GM11168 (cell line): ENCODE measurements around the gene ALG2.

Experiments
- in situ Hi-C: fragments of 300-500 bp; cut with MboI; formaldehyde crosslinking; loops from one replicate; pipeline ENCODE4 v1.12.0; 2022; ENCODE audit warnings: low sequenced_read_pairs; ENCODE audit not compliant: unreplicated experiment

Gene ALG2

DNA sequence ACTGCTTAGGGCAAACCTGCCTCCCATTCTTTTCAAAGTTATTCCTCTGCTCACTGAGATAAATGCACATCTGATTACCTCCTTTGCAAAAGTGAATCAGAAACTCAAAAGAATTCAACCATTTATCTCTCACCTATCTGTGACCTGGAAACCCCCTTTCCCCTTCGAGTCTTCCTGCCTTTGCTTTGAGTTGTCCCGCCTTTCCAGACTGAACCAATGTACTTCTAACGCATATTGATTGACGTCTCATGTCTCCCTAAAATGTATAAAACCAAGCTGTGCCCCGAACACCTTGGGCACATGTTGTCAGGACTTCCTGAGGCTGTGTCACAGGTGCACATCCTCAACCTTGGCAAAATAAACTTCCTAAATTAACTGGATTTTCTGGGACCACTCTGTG, 25.3 kb downstream of the ALG2 start:
- in situ Hi-C loops = loop anchor here (25.0 kb wide), 1 partner anchor 816 kb away; no protein-coding TSS in a partner anchor

DNA sequence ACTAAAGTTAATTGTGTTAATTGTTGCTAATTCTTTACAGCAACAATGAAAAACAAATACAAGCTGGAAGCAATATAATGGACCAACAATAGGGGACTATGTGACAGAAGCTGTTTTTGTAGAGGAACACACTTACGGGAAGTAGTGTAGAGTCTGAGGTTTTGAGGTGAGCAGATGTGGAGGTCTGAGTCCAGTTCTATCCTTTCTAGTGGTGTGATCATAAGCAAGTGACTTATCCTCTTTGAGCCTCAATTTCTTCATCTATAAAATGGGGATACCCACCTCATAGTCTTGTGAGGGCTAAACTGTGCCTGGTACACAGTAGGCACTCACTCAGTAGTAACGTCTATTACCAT, 28.3 kb downstream of the ALG2 start:
- in situ Hi-C loops = loop anchor here (25.0 kb wide), 1 partner anchor 819 kb away; no protein-coding TSS in a partner anchor

DNA sequence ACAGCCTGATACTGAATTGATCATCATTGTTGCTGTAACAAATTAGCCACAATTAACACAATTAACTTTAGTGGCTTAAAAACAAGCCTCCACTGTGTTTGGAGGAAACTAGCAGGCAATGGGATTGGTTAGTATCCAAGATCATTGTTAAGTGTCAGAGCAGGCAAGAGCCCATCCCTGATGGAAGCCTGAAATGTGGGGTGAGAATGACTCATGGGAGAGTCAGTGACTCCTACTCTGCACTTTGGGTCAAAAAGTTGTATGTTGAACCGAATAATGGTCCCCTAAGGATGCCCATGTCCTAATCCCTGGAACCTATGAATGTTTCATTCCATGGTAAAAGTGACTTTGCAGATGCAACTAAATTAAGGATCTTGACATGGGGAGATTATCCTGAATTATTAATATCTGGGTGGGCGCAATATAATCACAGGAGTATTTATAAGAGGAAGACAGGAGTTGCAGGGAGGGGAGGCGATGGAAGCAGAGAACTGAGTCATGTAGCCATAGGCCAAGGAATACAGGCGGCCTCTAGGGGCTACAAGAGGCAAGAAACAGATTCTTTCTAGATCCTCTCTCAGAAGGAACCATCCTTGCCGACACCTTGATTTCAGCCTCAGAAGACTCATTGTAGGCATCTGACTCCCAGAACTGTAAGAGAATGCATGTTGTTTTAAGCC, 28.8 kb downstream of the ALG2 start:
- in situ Hi-C loops = loop anchor here (25.0 kb wide), 1 partner anchor 819 kb away; no protein-coding TSS in a partner anchor

DNA sequence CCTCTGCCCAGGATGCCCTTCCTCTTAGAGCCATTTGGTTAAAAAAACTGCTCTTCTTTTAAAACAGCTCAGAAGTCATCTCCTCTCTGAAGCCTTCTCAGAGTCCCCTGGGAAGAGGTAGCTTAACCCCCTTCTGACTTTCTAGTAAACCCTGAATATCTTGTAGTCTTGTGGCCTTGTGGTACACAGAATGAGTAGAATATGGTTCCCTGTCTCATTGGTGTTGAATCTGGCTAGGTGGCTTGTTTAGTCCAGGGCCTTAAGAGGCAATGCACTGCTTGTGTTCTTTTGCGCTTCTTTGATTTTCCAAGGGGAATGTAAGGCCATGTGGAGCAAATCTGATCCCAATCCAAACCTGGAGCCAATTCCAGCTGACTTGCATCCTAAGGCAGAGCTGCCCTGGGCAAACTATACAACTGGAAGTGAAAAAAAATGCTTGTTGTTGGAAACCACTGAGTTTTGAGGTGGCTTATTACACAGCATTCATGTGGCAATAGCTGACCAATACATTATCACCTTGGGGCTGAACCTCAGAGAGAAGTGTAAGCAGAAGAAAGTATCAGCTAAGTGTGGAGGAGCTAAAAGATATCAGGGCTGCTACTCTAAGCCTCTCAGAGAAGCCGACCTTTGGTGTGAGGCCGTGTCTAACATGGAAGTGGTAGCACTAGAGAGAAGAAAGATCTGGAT, 31.0 kb downstream of the ALG2 start:
- in situ Hi-C loops = loop anchor here (25.0 kb wide), 1 partner anchor 822 kb away; no protein-coding TSS in a partner anchor

DNA sequence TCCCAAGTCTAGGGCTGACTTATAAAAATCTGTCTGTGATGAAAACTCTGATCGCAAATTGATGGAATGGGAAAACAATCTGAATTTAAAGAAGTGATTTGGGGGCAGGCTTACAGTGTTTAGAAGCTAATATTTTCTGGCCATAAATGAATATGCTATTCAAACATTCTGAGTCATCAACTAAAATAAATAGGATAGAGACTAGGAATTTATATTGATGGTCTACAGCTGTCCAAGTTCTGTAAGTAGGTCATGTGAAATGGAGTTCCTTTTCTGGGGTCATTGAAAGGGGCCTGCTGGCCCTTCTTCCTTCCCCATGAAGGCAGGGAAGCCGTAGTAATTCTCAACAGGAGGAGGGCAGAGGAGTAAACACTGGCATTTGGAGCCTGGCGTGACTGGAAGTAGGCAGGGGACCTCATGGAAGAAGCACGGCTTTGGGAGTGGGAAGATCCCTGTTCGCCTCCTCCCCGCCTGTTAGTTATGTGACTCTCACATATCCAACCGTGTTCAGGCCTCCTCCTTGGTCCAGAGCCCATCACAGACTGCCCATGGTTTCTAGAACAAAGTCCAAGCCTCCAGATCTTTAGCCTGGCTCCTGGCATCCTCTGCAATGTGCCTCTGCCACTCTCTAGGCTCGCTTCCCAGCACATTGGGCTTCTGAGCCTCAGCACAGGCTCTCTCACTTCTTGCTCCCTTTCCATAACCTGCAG, 31.7 kb downstream of the ALG2 start:
- in situ Hi-C loops = loop anchor here (10.0 to 25.0 kb wide), 2 partner anchors 615 to 822 kb away; no protein-coding TSS in a partner anchor

DNA sequence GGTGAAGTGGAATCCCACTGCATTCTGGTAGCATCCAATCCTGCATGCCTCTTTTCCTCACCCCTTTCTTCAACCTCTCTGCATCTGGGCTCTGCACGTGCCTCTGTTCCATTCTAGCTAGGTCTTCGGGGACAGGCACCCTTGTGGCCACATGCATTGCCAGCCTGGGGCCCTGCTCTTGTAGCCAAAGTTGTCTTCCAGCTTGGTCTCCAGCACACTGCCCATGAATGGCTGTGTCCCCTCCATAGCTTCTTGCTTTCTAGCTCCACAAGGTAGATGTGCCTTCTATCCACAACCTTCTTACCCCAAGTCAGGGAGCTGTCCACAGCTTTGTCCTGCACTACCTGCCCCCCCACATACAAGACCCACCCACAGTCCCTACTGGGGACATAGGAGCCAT, 32.6 kb downstream of the ALG2 start:
- in situ Hi-C loops = loop anchor here (10.0 to 25.0 kb wide), 2 partner anchors 616 to 823 kb away; no protein-coding TSS in a partner anchor

DNA sequence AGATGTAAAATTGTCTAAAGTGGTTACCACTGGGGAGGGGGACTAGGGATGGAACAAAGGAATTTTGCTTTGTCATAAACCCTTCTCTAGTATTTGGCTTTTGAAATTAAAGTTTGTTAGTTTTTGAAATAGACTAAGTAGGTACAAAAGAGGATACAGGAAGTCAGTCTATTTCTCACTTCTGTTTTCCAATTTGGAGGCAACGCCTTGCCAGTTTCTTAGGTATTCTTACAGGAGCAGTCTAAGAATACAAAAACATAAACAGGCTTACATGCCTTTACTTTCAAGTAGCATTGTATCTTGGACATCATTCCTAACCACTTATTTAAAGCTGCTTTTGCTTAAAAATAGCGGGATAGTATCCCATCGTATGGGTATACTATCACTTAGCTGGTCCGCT, 34.4 kb downstream of the ALG2 start:
- in situ Hi-C loops = loop anchor here (10.0 to 25.0 kb wide), 2 partner anchors 617 to 825 kb away; no protein-coding TSS in a partner anchor

DNA sequence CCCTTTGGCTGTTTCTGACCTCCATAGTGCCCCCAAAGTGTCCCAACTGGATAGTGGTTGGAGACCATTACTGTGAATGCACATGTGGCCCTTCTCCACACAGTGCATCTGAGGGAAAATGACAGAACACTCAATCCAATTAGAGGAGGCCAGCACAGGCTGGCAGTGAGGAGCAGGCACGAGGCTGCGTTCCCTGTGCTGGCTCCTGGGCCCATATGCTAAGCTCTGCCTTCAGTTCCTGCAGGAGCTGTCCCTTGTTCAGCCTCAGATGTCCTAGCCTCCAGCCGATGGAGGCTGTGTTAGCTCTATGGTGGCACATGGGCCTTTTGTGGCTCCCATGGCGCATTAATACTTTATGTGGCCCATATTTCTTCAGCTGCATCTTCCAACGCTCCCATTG, 35.8 kb downstream of the ALG2 start:
- in situ Hi-C loops = loop anchor here (10.0 to 25.0 kb wide), 2 partner anchors 619 to 826 kb away; no protein-coding TSS in a partner anchor

DNA sequence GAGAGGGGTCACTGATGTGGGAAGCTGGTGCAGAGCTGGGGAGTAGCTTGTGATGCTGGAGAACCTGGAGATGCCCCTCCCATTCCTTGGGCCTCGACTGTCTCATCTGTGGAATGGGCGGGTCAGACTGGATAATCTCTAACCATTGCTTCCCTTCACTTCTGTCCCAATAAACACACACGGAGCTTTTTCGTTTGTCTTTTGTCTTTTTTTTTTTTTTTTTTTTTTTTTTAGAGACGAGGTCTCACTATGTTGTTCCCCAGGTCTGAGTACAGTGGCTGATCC, 36.5 kb downstream of the ALG2 start:
- in situ Hi-C loops = loop anchor here (10.0 to 25.0 kb wide), 2 partner anchors 620 to 827 kb away; no protein-coding TSS in a partner anchor

DNA sequence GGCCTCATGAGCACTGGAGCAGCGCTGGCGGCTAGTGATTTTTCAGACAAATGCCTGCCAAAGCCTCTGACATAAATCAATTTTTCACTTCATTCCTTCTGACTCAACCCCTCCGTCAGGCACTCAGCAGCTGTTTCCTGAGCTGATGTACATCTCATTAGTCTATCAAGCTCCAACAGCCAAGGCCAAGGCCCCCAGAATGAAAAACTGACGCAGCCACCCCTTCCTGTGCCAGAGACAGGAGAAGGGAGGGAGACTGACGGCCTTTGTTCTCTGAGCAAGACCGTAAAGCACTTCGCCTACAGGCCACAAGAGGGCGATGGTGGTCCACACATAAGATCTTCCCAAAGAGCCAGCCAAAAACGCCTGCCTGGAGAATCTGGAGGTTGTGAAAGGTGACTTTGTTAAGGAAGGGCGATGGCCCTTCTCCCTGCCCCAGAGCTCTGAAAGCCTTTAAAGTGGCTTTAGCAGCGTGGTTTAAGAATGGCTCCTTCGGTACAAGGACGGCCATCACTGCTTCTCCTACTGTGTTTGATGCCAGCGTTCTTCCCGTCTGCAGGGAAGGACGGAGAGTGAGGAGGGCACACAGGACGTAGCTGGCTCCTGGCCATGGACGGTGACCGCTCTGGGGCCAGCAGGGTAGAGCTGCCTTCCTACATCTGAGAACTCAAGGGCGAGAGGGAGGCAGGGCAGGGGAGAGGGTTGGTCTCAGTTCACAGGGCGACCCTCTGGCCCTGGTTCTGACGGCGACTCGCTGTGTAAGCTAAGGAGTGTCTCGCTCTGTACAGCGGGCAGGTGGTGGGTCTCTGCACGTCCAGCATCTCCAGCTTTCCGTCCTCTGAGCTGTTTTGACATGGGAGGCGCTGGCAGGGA, 37.0 kb downstream of the ALG2 start:
- in situ Hi-C loops = loop anchor here (10.0 to 25.0 kb wide), 2 partner anchors 620 to 828 kb away; no protein-coding TSS in a partner anchor

DNA sequence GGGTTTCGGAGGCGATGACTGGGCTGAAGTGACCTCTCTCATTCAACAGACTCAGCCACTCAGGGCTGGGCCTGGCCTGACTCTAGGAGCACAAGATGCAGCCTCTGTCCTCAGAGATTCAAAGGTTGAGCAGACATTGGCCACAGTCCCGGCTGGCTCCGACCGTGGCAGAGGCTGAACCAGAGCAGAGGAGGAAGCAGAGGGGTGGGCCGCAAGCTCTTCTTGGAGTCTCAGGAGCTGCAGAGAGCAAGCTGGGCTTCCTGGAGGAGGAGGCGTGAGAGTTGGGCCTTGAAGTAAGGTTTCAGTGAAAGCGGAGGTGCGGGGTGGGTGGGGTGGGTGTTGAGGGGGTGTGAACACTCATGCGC, 37.6 kb downstream of the ALG2 start:
- in situ Hi-C loops = loop anchor here (10.0 to 25.0 kb wide), 2 partner anchors 621 to 828 kb away; no protein-coding TSS in a partner anchor

DNA sequence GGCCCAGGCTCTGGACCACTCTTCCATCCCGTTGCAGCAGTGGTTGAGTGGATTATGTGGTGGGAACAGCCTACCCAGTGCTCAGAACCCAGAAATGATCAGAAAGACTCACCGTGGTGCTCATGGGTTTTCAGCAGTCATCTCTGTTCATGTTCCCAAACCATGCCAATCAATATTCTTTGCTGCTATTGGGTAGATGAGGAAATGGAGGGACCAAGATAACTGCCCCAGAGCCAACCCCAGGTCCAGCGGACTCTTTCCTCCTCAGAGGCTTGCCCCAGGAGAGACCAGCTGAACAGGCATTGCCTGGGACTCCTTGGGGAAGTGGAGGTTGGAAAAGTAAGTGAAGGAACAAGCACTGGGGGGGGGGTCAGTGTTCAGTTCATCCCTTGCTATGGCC, 38.1 kb downstream of the ALG2 start:
- in situ Hi-C loops = loop anchor here (10.0 to 25.0 kb wide), 2 partner anchors 621 to 829 kb away; no protein-coding TSS in a partner anchor

DNA sequence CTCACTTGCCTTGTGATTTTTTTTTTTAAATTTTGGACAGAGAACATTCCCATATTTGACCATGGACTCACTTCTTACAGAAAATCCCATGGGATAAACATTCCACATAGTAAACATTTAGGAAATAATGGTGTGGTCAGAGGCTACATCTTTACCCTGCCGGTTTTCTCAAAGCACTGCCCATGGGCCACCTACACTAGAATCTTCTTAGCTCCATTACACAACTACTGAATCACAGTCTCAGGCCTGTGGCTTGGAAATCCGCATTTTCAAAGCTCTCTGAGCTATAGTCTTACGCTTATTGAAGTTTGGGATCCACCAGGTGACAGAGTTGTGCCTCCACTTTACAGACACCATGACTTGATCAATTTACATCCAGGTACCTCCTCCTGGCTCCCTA, 39.4 kb downstream of the ALG2 start:
- in situ Hi-C loops = loop anchor here (10.0 to 25.0 kb wide), 2 partner anchors 622 to 830 kb away; no protein-coding TSS in a partner anchor

DNA sequence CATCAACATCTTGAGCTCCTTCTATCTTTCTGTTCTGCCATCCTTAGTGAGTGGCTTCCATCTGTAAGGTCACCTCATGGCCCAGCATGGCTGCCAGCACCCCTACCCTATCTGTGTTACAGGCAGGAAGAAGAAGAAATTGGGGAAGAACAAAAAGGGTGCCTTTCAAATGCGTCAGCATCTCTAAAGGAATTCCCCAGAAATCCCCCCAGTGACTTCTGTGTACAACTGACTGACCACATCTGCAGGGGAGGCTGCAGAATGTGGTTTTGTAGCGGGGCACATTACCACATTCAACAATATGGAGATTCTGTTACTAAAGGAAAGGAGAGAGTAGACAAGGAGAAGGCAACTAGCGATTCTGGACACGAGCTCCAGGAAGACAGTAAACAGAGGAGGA, 40.1 kb downstream of the ALG2 start:
- in situ Hi-C loops = loop anchor here (10.0 to 25.0 kb wide), 2 partner anchors 623 to 831 kb away; no protein-coding TSS in a partner anchor

DNA sequence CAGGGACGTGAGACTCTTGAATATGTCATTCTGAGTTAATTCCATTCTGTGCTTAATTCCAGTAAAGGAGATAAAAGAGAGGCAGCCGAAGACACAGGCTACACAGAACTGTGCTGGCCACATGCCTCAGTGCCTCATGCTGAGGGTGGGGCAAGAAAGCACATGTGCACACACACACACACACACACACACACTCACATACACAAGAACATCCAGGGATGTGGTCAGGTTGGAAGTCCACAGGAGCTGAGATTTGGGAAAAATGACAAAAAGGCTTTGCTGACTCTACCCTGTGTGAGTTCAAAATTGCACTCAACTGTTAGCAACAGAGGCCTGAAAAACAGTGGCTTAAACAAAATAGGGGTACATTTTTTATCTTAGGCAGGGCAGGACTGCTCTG, 40.5 kb downstream of the ALG2 start:
- in situ Hi-C loops = loop anchor here (10.0 to 25.0 kb wide), 2 partner anchors 624 to 831 kb away; no protein-coding TSS in a partner anchor

DNA sequence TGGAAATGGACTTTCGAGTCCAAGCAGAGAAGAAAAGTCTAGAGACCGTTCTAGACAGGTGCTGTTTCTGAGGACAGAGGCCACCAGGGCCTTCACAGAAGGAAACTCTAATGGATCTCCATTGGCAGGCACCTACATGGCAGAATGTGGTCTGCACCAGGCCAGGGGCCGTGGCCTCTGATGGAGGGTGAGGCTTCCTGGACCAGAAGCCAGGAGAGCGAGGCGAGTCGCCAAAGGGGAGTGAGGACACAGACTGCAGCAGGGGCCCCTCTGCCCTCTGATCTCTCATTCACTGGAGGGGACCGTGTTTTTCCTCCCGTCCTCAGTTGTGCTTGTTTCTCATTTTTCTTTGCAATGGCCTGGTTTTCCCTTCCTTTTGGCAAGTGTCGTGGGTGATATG, 41.1 kb downstream of the ALG2 start:
- in situ Hi-C loops = loop anchor here (10.0 to 25.0 kb wide), 2 partner anchors 624 to 832 kb away; no protein-coding TSS in a partner anchor

DNA sequence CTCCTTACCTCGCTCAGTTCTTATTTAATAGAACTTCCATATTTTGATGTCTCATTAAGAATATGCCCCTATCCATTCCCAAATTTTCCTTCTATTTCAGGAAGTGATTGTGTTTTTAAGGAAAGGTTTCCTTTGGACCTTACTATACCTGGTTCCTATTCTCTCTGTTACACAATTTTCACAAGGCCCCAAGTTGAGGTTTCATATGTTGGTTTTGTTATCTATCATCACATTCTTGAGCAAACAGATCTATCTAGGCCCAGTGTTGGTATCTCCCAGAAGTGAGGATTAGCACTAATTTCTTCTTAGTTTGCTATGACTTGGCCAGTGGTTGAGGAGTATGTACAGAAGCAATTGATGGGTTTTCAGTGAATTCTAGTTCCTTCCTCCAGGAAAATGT, 41.5 kb downstream of the ALG2 start:
- in situ Hi-C loops = loop anchor here (10.0 to 25.0 kb wide), 2 partner anchors 625 to 832 kb away; no protein-coding TSS in a partner anchor

DNA sequence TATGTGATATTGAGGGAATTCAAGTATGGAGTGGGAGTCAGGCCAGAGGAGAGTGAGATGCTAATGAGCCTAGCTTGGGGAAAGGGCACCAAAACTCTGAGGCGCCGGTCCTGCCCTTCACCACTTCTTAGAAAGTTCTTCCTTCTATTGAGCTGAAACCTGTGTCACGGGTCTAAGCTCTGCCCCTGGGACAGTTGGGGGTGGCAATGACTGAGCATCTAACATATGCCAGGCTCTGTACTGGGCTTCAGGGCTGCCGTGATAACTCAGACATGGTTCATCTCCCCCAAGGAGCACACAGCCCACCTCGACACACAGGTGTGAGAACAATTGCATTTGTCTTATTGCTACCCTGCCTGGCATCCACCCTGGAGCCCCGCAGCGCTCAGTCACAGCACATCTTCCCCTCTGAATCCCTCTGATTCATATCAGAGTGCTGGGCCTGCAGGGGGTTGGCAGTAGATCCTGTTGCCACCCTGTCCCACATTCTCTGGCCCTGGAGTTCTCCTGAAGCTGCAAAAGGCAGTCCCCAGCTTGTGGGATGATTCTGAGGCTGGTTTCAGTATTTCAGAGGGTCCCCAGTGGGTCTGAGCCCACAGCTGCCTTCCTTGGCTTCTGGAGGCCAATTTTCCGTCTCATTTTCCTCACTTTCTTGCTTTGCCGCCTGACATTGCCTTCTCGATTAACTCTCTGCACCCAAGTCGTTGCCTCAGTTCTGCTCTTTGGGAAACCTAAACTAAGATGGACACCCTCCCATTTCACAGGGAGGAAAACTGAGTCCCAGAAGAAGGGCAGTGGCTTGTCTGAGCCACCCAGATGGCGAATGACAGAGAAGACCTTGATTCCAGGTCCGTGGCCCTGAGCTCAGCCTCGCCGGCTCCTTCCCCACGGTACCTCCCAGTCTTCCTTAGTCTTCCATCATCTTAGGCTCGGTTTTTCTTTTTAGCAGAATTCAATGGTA, 42.5 kb downstream of the ALG2 start:
- in situ Hi-C loops = loop anchor here (25.0 kb wide), 1 partner anchor 833 kb away; no protein-coding TSS in a partner anchor
